Uterus (tissue), 2 donors: ENCODE data around the gene NPAS2.

Experiments
- CTCF ChIP-seq, 4 experiments: fragments of 200-600 bp in 2 of 4; fragments of 450-650 bp in 2 of 4; sonication (generic) in 2 of 4; IDR thresholded peaks; one replicate each; pipeline ENCODE4 v1.5.1; 2016 to 2019; ENCODE audit warnings: antibody characterized with exemption in 4 of 4, mild to moderate bottlenecking in 2 of 4, moderate library complexity in 1 of 4
- POLR2A ChIP-seq, 2 donors: fragments of 450-650 bp; IDR thresholded peaks; one replicate each; pipeline ENCODE4 v1.6.1; 2016; ENCODE audit warnings: antibody characterized with exemption in 2 of 2, mild to moderate bottlenecking in 1 of 2, moderate library complexity in 1 of 2

- peak in 2 of 4 experiments; percentile 16 to 30 for TF ChIP-seq CTCF (IDR thresholded peaks at IDR 0.05)
- TF ChIP-seq POLR2A (IDR thresholded peaks at IDR 0.05), result no peak
Measured at GRCh38 chr2:101038455-101039255, 218.7 kb downstream of the NPAS2 start.
